Trophoblast cell (in vitro differentiated cells and primary cell): Measurements from ENCODE around the gene MS4A18.

Experiments
- DNase-seq, 2 donors: peaks; one replicate each; pipeline ENCODE4 v3.0.0-alpha.2; 2016
- H2AFZ ChIP-seq: 2 replicates; pipeline ENCODE4 v1.6.1; 2013; ENCODE audit warnings: low read length, moderate library complexity, mild to moderate bottlenecking; ENCODE audit not compliant: insufficient read depth, poor library complexity
- H2AK5ac ChIP-seq: 2 replicates; pipeline ENCODE4 v1.6.1; 2013; ENCODE audit warnings: mild to moderate bottlenecking, low read length
- H2BK120ac ChIP-seq: 2 replicates; pipeline ENCODE4 v1.6.1; 2013; ENCODE audit warnings: low read length, mild to moderate bottlenecking, moderate library complexity; ENCODE audit not compliant: insufficient read depth, poor library complexity
- H2BK12ac ChIP-seq: 2 replicates; pipeline ENCODE4 v1.6.1; 2013; ENCODE audit warnings: mild to moderate bottlenecking, low read length, moderate library complexity
- H2BK5ac ChIP-seq: 2 replicates; pipeline ENCODE4 v1.6.1; 2013; ENCODE audit warnings: low read length, low read depth, moderate library complexity, mild to moderate bottlenecking; ENCODE audit not compliant: poor library complexity
- H3K14ac ChIP-seq: 2 replicates; pipeline ENCODE4 v1.6.1; 2013; ENCODE audit warnings: mild to moderate bottlenecking, low read length
- H3K18ac ChIP-seq: 2 replicates; pipeline ENCODE4 v1.6.1; 2013; ENCODE audit warnings: mild to moderate bottlenecking, low read length
- H3K23ac ChIP-seq: 2 replicates; pipeline ENCODE4 v1.6.1; 2013; ENCODE audit warnings: low read length
- H3K27ac ChIP-seq: 2 replicates; pipeline ENCODE4 v1.5.1; 2013; ENCODE audit warnings: low read depth, mild to moderate bottlenecking, inconsistent platforms, low read length, moderate library complexity
- H3K27me3 ChIP-seq: 2 replicates; pipeline ENCODE4 v1.6.1; 2013; ENCODE audit warnings: inconsistent platforms, mild to moderate bottlenecking, low read length, moderate library complexity; ENCODE audit not compliant: insufficient read depth
- H3K36me3 ChIP-seq, 2 experiments: 1 replicate in 1 of 2; 2 replicates in 1 of 2; pipeline ENCODE4 v1.6.1; 2013; ENCODE audit warnings: low read length in 2 of 2, mild to moderate bottlenecking in 2 of 2, moderate library complexity in 1 of 2; ENCODE audit not compliant: insufficient read depth in 2 of 2, control insufficient read depth in 1 of 2
- H3K4ac ChIP-seq: 2 replicates; pipeline ENCODE4 v1.6.1; 2013; ENCODE audit warnings: low read depth, mild to moderate bottlenecking, low read length, moderate library complexity
- H3K4me1 ChIP-seq, 2 experiments: 1 replicate in 1 of 2; 2 replicates in 1 of 2; pipeline ENCODE4 v1.6.1; 2013; ENCODE audit warnings: low read length in 2 of 2, mild to moderate bottlenecking in 2 of 2, moderate library complexity in 1 of 2; ENCODE audit not compliant: insufficient read depth in 2 of 2, control insufficient read depth in 1 of 2
- H3K4me2 ChIP-seq: 2 replicates; pipeline ENCODE4 v1.6.1; 2013; ENCODE audit warnings: inconsistent platforms, mild to moderate bottlenecking, low read length, moderate library complexity
- H3K4me3 ChIP-seq: 2 replicates; pipeline ENCODE4 v1.5.1; 2013; ENCODE audit warnings: mild to moderate bottlenecking, low read depth, low read length, inconsistent platforms
- H3K79me1 ChIP-seq: one replicate; pipeline ENCODE4 v1.6.1; 2013; ENCODE audit warnings: low read length
- H3K79me2 ChIP-seq: 2 replicates; pipeline ENCODE4 v1.6.1; 2013; ENCODE audit warnings: low read length, mild to moderate bottlenecking; ENCODE audit not compliant: control insufficient read depth, insufficient read depth, poor library complexity
- H3K9ac ChIP-seq: 2 replicates; pipeline ENCODE4 v1.6.1; 2013; ENCODE audit warnings: mild to moderate bottlenecking, low read length
- H3K9me3 ChIP-seq: 2 replicates; pipeline ENCODE4 v1.6.1; 2013; ENCODE audit warnings: low read depth, mild to moderate bottlenecking, control low read depth, inconsistent platforms, low read length; ENCODE audit not compliant: insufficient read depth
- H4K12ac ChIP-seq: 2 replicates; pipeline ENCODE4 v1.6.1; 2013; ENCODE audit warnings: low read depth, mild to moderate bottlenecking, low read length, moderate library complexity
- H4K8ac ChIP-seq: 2 replicates; pipeline ENCODE4 v1.6.1; 2013; ENCODE audit warnings: low read depth, mild to moderate bottlenecking, low read length, moderate library complexity
- H4K91ac ChIP-seq: one replicate; pipeline ENCODE4 v1.6.1; 2013; ENCODE audit warnings: low read depth, mild to moderate bottlenecking, low read length, moderate library complexity
- WGBS: extraction: QIAGEN DNeasy Blood & Tissue Kit; methylation state at CpG from one replicate; pipeline ENCODE4 v1.1.7; 2013; ENCODE audit warnings: missing lambda C conversion rate; ENCODE audit not compliant: insufficient read length, insufficient coverage; ENCODE audit errors: extremely low coverage; 5-methylcytosine and 5-hydroxymethylcytosine counted together

The MS4A18 gene

DNA sequence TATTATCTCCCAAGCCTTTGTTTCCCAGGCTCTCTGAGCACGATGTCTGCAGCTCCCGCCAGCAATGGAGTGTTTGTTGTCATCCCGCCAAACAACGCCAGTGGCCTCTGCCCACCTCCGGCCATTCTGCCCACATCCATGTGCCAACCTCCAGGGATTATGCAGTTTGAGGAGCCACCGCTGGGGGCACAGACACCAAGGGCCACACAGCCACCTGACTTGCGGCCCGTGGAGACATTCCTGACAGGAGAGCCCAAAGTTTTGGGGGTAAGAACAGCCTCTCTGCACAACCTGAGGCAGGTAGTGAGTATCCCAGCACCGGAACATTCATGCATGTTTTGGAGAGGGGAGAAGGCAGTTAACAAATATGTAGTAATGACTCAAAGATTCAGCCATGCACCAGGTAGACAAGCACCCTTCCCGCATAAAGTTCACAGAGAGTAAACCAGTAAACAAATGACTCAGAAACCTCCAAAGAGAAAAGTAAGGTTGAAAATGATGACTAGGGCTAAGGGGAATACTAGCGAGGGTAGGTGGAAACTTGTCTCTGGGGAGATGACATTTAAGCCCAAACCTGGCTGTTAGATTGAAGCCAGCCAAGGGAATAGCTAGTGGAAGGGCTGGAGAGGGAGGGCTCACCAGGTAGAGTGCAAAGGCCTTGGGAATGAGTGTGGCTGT lies 39.3 kb downstream of the MS4A18 start:
- H4K91ac ChIP-seq: peak overlapping the region; percentile 32
- no peaks in the 10 kb centered on the region for H3K36me3 ChIP-seq
- H2BK12ac ChIP-seq: no peak overlapping the region
- peaks cover 3% of the 10 kb centered on the region for H3K79me1 ChIP-seq
- H2AFZ ChIP-seq: no peak overlapping the region
- no peaks in the 10 kb centered on the region for H3K79me2 ChIP-seq
- no peak overlapping the region for H4K8ac ChIP-seq
- H3K27ac ChIP-seq: no peak overlapping the region
- H3K18ac ChIP-seq: no peak overlapping the region
- no peak overlapping the region for H3K14ac ChIP-seq
- no peak overlapping the region for H4K12ac ChIP-seq
- H3K4me2 ChIP-seq: no peak overlapping the region
- no peaks in the 10 kb centered on the region for H3K27me3 ChIP-seq
- no peak overlapping the region for H3K4ac ChIP-seq
- no peaks in the 10 kb centered on the region for H3K9me3 ChIP-seq
- H3K9ac ChIP-seq: no peak overlapping the region
- no peak overlapping the region for H2BK5ac ChIP-seq
- WGBS: no CpG with 5 or more reads among the region's 11 CpGs
- DNase-seq: peak; percentile 56 to 81
- no peak overlapping the region for H3K23ac ChIP-seq
- peaks cover 2 to 4% of the 10 kb centered on the region in 2 experiments for H3K4me1 ChIP-seq
- no peak overlapping the region for H3K4me3 ChIP-seq
- peak overlapping the region; percentile 37 for H2BK120ac ChIP-seq
- no peak overlapping the region for H2AK5ac ChIP-seq

DNA sequence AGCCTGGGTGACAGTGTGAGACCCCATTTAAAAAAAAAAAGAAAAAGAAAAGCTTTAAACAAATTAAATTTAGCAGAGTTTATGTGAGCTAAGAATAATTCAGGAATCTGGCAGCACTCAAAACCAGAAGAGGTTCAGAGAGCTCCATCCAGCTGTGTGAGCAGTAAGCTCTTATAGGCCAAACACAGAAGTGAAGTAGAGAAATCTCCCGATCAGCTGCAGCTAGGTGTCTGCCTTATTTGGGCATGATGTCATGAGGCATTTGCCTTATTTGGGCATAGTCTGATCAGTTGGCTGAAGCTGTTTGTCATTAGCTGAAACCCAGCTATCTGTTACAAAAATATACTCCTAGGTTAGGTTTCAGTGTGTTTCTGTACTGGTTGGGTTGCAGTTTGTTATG lies 40.4 kb downstream of the MS4A18 start:
- Histone ChIP-seq H2BK5ac (no peak overlapping the region), H3K36me3 (no peaks in the 10 kb centered on the region), H3K79me1 (peaks cover 3% of the 10 kb centered on the region), H2BK120ac (no peak overlapping the region), H4K12ac (no peak overlapping the region), H3K4ac (no peak overlapping the region), H2BK12ac (no peak overlapping the region), H3K9me3 (no peaks in the 10 kb centered on the region), H3K4me2 (no peak overlapping the region), H3K23ac (no peak overlapping the region), H3K79me2 (no peaks in the 10 kb centered on the region), H3K9ac (no peak overlapping the region), H3K27me3 (no peaks in the 10 kb centered on the region), H3K18ac (no peak overlapping the region), H4K91ac (no peak overlapping the region), H3K4me3 (no peak overlapping the region), H2AK5ac (no peak overlapping the region), H3K4me1 (peaks cover 2 to 4% of the 10 kb centered on the region in 2 experiments), H3K27ac (no peak overlapping the region), H2AFZ (no peak overlapping the region), H3K14ac (no peak overlapping the region), H4K8ac (no peak overlapping the region)
- peak in 1 of 2 donors; percentile 36 for DNase-seq
- no CpG with 5 or more reads among the region's 1 CpG for WGBS

DNA sequence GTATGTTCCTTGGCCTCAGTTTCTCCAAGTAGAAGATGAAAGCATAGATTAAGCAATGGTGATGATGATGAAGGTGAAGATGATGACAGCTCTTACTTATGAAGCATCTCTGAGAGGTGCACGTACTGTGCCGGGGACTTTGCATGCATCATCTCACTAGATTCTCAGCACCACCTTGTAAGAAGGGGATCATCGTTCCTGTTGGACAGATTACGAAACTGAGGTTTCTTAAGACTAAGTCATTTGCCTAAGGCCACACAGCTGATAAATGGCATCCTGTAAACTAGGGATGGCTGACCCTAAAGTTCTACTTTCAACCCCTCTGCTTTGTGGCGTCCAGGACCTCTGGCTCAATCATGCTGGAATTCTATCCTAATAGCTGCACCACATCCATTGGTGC lies 40.8 kb downstream of the MS4A18 start:
- WGBS: no CpG with 5 or more reads among the region's 5 CpGs
- Histone ChIP-seq H3K4me1 (peaks cover 2 to 4% of the 10 kb centered on the region in 2 experiments), H3K79me2 (no peaks in the 10 kb centered on the region), H3K9me3 (no peaks in the 10 kb centered on the region), H3K4me3 (no peak overlapping the region), H3K9ac (no peak overlapping the region), H3K36me3 (no peaks in the 10 kb centered on the region), H3K4me2 (no peak overlapping the region), H2BK120ac (no peak overlapping the region), H3K14ac (no peak overlapping the region), H3K27me3 (no peaks in the 10 kb centered on the region), H2AK5ac (no peak overlapping the region), H2AFZ (no peak overlapping the region), H3K27ac (peak overlapping the region; percentile 11), H4K91ac (peak overlapping the region; percentile 30), H2BK5ac (peak overlapping the region; percentile 17), H3K79me1 (peaks cover 3% of the 10 kb centered on the region), H4K8ac (no peak overlapping the region), H3K18ac (no peak overlapping the region), H3K23ac (no peak overlapping the region), H4K12ac (no peak overlapping the region), H3K4ac (no peak overlapping the region), H2BK12ac (no peak overlapping the region)
- peak; percentile 78 to 91 for DNase-seq

DNA sequence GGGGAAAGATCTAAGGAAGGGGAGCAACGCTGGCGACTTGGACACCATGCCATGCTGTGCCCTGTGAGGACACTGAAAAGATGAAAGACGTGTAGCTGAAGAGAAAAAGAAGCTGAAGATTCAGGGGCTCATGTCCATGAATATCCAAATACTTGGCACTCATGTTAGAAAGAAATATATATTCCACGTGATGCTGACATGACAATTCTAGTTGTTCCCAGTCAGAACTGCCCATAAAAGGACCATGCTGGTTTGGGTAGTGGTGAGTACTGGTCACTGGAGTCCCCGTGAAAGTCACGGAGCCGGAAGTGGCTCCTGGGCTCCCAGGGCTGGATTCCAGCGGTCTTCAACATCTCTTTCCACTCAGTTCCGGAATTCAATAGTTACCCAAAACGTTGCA lies 42.0 kb downstream of the MS4A18 start:
- Histone ChIP-seq H3K79me2 (no peaks in the 10 kb centered on the region), H3K4ac (no peak overlapping the region), H2BK120ac (no peak overlapping the region), H2AK5ac (no peak overlapping the region), H3K79me1 (peaks cover 3% of the 10 kb centered on the region), H2BK12ac (no peak overlapping the region), H3K18ac (no peak overlapping the region), H3K4me2 (no peak overlapping the region), H3K4me1 (peaks cover 2 to 4% of the 10 kb centered on the region in 2 experiments), H4K8ac (no peak overlapping the region), H4K91ac (peak overlapping the region; percentile 15), H3K14ac (no peak overlapping the region), H3K9me3 (no peaks in the 10 kb centered on the region), H3K27me3 (no peaks in the 10 kb centered on the region), H3K9ac (no peak overlapping the region), H3K4me3 (no peak overlapping the region), H4K12ac (no peak overlapping the region), H3K27ac (no peak overlapping the region), H3K36me3 (no peaks in the 10 kb centered on the region), H2BK5ac (no peak overlapping the region), H2AFZ (no peak overlapping the region), H3K23ac (no peak overlapping the region)
- no CpG with 5 or more reads among the region's 10 CpGs for WGBS
- no peak for DNase-seq
